WTC11 (cell line): ENCODE data around the gene ZMAT3. TPM values are rescaled to one million over a fixed set of nuclear protein-coding genes. Genes with fewer than 3 reads are reported as not detected.

Experiments used
- ATAC-seq: fragments of 200-7000 bp; cut with Tn5 transposase; 2 replicates; pipeline ENCODE4 v1.10.0; 2021; ENCODE audit warnings: mild to moderate bottlenecking, moderate library complexity
- CTCF ChIA-PET: fragments of 300-600 bp; sonication (Branson Sonifier 250); formaldehyde crosslinking; loops from one replicate; lab custom pipeline; 2021; ENCODE audit warnings: antibody characterized with exemption; lab: Charles Lee
- POLR2A ChIA-PET: fragments of 350-600 bp; sonication (Branson Sonifier 250); formaldehyde crosslinking; loops from one replicate; lab custom pipeline; 2021; ENCODE audit warnings: antibody characterized with exemption; lab: Charles Lee
- DNase-seq: peaks from one replicate; pipeline ENCODE4 v3.0.0; 2021; ENCODE audit warnings: low spot score
- H3K27ac Mint-ChIP-seq: 2 replicates; pipeline ENCODE4 v1.8.0; 2021; ENCODE audit warnings: mixed read lengths
- H3K27me3 Mint-ChIP-seq: 2 replicates; pipeline ENCODE4 v1.8.0; 2021; ENCODE audit warnings: low read depth, mild to moderate bottlenecking, moderate library complexity, mixed read lengths
- H3K36me3 Mint-ChIP-seq: 2 replicates; pipeline ENCODE4 v1.8.0; 2021; ENCODE audit warnings: mixed read lengths
- H3K4me1 Mint-ChIP-seq: 2 replicates; pipeline ENCODE4 v1.8.0; 2022; ENCODE audit warnings: mixed read lengths
- H3K4me3 Mint-ChIP-seq: 2 replicates; pipeline ENCODE4 v1.8.0; 2021; ENCODE audit warnings: mild to moderate bottlenecking, moderate library complexity, mixed read lengths
- H3K9me3 Mint-ChIP-seq: 2 replicates; pipeline ENCODE4 v1.8.0; 2021; ENCODE audit warnings: mixed read lengths
- E2F5 ChIP-seq: sonication (generic); formaldehyde crosslinking; IDR thresholded peaks from 2 replicates; pipeline ENCODE4 v1.8.1; 2022; ENCODE audit warnings: mild to moderate bottlenecking, moderate library complexity, missing genetic modification reagents
- ESRRA ChIP-seq: sonication (generic); formaldehyde crosslinking; IDR thresholded peaks from 2 replicates; pipeline ENCODE4 v1.8.1; 2022; ENCODE audit warnings: mild to moderate bottlenecking, missing genetic modification reagents, borderline replicate concordance
- GABPB1 ChIP-seq: sonication (generic); formaldehyde crosslinking; IDR thresholded peaks from 2 replicates; pipeline ENCODE4 v1.8.1; 2023; ENCODE audit warnings: mild to moderate bottlenecking, missing genetic modification reagents
- GRHL2 ChIP-seq: fragments of 250-450 bp; sonication (Bioruptor Pico); IDR thresholded peaks from 2 replicates; pipeline ENCODE4 v1.8.0; 2022; ENCODE audit warnings: mild to moderate bottlenecking, moderate library complexity; ENCODE audit not compliant: insufficient replicate concordance, severe bottlenecking
- HMGA2 ChIP-seq: fragments of 250-450 bp; sonication (Bioruptor Pico); IDR thresholded peaks from 2 replicates; pipeline ENCODE4 v1.4.0; 2021; ENCODE audit warnings: mild to moderate bottlenecking, moderate library complexity
- RORB ChIP-seq: fragments of 250-450 bp; sonication (Bioruptor Pico); IDR thresholded peaks from 2 replicates; pipeline ENCODE4 v1.9.0; 2021; ENCODE audit warnings: mild to moderate bottlenecking
- ZMAT4 ChIP-seq: fragments of 250-450 bp; sonication (Bioruptor Pico); IDR thresholded peaks from 2 replicates; pipeline ENCODE4 v1.9.0; 2021; ENCODE audit warnings: mild to moderate bottlenecking
- ZNF219 ChIP-seq: sonication (generic); formaldehyde crosslinking; IDR thresholded peaks from 2 replicates; pipeline ENCODE4 v1.8.0; 2023; ENCODE audit warnings: missing genetic modification reagents, mild to moderate bottlenecking, borderline replicate concordance
- ZNF232 ChIP-seq: sonication (generic); formaldehyde crosslinking; IDR thresholded peaks from 2 replicates; pipeline ENCODE4 v1.8.0; 2022; ENCODE audit warnings: mild to moderate bottlenecking, missing genetic modification reagents
- ZNF263 ChIP-seq: sonication (generic); formaldehyde crosslinking; IDR thresholded peaks from 2 replicates; pipeline ENCODE4 v1.8.1; 2022; ENCODE audit warnings: low read depth, mild to moderate bottlenecking, moderate library complexity, missing genetic modification reagents
- ZNF317 ChIP-seq: sonication (generic); formaldehyde crosslinking; IDR thresholded peaks from 2 replicates; pipeline ENCODE4 v1.8.1; 2023; ENCODE audit warnings: low read depth, mild to moderate bottlenecking, moderate library complexity, missing genetic modification reagents, borderline replicate concordance
- total RNA-seq: library from RNA; stranded (reverse); gene quantifications from 3 replicates; pipeline ENCODE4 v1.2.3, GENCODE V29; 2021
- TF ChIP-seq, protein P1 (sequence below): sonication (generic); formaldehyde crosslinking; IDR thresholded peaks from 2 replicates; pipeline ENCODE4 v1.8.1; 2023; ENCODE audit warnings: mild to moderate bottlenecking, missing genetic modification reagents, moderate library complexity
- TF ChIP-seq, protein P2 (sequence below): sonication (generic); formaldehyde crosslinking; IDR thresholded peaks from 2 replicates; pipeline ENCODE4 v1.8.1; 2023; ENCODE audit warnings: mild to moderate bottlenecking, missing genetic modification reagents, moderate library complexity
- TF ChIP-seq, protein P3 (sequence below): fragments of 250-450 bp; sonication (Bioruptor Pico); IDR thresholded peaks from 2 replicates; pipeline ENCODE4 v1.8.0; 2021; ENCODE audit warnings: mild to moderate bottlenecking
- TF ChIP-seq, protein P4 (sequence below): sonication (generic); formaldehyde crosslinking; IDR thresholded peaks from 2 replicates; pipeline ENCODE4 v1.8.1; 2023; ENCODE audit warnings: mild to moderate bottlenecking, missing genetic modification reagents
- TF ChIP-seq, protein P5 (sequence below): sonication (generic); formaldehyde crosslinking; IDR thresholded peaks from 2 replicates; pipeline ENCODE4 v1.8.0; 2022; ENCODE audit warnings: missing genetic modification reagents
- TF ChIP-seq, protein P6 (sequence below): sonication (generic); formaldehyde crosslinking; IDR thresholded peaks from 2 replicates; pipeline ENCODE4 v1.8.0; 2022; ENCODE audit warnings: mild to moderate bottlenecking, missing genetic modification reagents

ZMAT3 gene
- total RNA-seq, 1 experiment from 2014 or later: 24.1 TPM

DNA sequence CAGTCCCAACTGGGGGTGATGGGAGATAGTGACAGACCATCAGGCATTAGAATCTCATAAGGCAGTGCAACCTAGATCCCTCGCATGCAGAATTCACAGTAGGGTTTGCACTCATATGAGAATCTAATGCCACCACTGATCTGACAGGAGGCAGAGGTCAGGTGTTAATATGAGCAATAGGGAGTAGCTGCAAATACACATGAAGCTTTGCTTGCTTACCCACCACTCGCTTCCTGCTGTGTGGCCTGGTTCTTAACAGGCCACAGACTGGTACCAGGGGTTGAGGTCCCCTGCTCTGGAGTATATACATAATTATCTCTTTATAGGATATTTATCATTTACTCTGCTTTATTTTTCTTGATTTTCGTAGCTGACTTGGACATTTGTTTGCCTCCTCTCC lies 36.0 kb upstream of the ZMAT3 start:
- no peaks in the 10 kb centered on the region for H3K27me3 Mint-ChIP-seq
- TF ChIP-seq, protein P1, sequence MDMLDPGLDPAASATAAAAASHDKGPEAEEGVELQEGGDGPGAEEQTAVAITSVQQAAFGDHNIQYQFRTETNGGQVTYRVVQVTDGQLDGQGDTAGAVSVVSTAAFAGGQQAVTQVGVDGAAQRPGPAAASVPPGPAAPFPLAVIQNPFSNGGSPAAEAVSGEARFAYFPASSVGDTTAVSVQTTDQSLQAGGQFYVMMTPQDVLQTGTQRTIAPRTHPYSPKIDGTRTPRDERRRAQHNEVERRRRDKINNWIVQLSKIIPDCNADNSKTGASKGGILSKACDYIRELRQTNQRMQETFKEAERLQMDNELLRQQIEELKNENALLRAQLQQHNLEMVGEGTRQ: no peak
- TF ChIP-seq, protein P2, sequence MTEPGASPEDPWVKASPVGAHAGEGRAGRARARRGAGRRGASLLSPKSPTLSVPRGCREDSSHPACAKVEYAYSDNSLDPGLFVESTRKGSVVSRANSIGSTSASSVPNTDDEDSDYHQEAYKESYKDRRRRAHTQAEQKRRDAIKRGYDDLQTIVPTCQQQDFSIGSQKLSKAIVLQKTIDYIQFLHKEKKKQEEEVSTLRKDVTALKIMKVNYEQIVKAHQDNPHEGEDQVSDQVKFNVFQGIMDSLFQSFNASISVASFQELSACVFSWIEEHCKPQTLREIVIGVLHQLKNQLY (CRISPR knock-in tag): no peak
- TF ChIP-seq, protein P3, sequence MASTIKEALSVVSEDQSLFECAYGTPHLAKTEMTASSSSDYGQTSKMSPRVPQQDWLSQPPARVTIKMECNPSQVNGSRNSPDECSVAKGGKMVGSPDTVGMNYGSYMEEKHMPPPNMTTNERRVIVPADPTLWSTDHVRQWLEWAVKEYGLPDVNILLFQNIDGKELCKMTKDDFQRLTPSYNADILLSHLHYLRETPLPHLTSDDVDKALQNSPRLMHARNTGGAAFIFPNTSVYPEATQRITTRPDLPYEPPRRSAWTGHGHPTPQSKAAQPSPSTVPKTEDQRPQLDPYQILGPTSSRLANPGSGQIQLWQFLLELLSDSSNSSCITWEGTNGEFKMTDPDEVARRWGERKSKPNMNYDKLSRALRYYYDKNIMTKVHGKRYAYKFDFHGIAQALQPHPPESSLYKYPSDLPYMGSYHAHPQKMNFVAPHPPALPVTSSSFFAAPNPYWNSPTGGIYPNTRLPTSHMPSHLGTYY (CRISPR knock-in tag): no peak
- TF ChIP-seq ZMAT4 (CRISPR knock-in tag): no peak
- TF ChIP-seq, protein P4, sequence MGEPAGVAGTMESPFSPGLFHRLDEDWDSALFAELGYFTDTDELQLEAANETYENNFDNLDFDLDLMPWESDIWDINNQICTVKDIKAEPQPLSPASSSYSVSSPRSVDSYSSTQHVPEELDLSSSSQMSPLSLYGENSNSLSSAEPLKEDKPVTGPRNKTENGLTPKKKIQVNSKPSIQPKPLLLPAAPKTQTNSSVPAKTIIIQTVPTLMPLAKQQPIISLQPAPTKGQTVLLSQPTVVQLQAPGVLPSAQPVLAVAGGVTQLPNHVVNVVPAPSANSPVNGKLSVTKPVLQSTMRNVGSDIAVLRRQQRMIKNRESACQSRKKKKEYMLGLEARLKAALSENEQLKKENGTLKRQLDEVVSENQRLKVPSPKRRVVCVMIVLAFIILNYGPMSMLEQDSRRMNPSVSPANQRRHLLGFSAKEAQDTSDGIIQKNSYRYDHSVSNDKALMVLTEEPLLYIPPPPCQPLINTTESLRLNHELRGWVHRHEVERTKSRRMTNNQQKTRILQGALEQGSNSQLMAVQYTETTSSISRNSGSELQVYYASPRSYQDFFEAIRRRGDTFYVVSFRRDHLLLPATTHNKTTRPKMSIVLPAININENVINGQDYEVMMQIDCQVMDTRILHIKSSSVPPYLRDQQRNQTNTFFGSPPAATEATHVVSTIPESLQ (CRISPR knock-in tag): no peak
- no peak for TF ChIP-seq E2F5 (CRISPR knock-in tag)
- TF ChIP-seq ZNF317 (CRISPR knock-in tag): no peak
- TF ChIP-seq ZNF263 (CRISPR knock-in tag): no peak
- no peak for TF ChIP-seq GABPB1 (CRISPR knock-in tag)
- TF ChIP-seq, protein P5, sequence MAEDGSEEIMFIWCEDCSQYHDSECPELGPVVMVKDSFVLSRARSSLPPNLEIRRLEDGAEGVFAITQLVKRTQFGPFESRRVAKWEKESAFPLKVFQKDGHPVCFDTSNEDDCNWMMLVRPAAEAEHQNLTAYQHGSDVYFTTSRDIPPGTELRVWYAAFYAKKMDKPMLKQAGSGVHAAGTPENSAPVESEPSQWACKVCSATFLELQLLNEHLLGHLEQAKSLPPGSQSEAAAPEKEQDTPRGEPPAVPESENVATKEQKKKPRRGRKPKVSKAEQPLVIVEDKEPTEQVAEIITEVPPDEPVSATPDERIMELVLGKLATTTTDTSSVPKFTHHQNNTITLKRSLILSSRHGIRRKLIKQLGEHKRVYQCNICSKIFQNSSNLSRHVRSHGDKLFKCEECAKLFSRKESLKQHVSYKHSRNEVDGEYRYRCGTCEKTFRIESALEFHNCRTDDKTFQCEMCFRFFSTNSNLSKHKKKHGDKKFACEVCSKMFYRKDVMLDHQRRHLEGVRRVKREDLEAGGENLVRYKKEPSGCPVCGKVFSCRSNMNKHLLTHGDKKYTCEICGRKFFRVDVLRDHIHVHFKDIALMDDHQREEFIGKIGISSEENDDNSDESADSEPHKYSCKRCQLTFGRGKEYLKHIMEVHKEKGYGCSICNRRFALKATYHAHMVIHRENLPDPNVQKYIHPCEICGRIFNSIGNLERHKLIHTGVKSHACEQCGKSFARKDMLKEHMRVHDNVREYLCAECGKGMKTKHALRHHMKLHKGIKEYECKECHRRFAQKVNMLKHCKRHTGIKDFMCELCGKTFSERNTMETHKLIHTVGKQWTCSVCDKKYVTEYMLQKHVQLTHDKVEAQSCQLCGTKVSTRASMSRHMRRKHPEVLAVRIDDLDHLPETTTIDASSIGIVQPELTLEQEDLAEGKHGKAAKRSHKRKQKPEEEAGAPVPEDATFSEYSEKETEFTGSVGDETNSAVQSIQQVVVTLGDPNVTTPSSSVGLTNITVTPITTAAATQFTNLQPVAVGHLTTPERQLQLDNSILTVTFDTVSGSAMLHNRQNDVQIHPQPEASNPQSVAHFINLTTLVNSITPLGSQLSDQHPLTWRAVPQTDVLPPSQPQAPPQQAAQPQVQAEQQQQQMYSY (CRISPR knock-in tag): no peak
- TF ChIP-seq ZNF232 (CRISPR knock-in tag): no peak
- TF ChIP-seq ZNF219 (CRISPR knock-in tag): no peak
- TF ChIP-seq RORB (CRISPR knock-in tag): no peak
- TF ChIP-seq ESRRA (CRISPR knock-in tag): no peak
- no peak for TF ChIP-seq HMGA2
- TF ChIP-seq, protein P6, sequence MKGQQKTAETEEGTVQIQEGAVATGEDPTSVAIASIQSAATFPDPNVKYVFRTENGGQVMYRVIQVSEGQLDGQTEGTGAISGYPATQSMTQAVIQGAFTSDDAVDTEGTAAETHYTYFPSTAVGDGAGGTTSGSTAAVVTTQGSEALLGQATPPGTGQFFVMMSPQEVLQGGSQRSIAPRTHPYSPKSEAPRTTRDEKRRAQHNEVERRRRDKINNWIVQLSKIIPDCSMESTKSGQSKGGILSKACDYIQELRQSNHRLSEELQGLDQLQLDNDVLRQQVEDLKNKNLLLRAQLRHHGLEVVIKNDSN: no peak
- no peak for TF ChIP-seq GRHL2 (CRISPR knock-in tag)
- TF ChIP-seq, all 79 proteins: peak for 0
- DNase-seq (no peak), ATAC-seq (no peak)
- no peak overlapping the region for H3K4me3 Mint-ChIP-seq
- H3K27ac Mint-ChIP-seq: no peak overlapping the region
- no peaks in the 10 kb centered on the region for H3K4me1 Mint-ChIP-seq
- POLR2A ChIA-PET: no interaction called here
- CTCF ChIA-PET: no interaction called here
- peaks cover 11% of the 10 kb centered on the region for H3K36me3 Mint-ChIP-seq
- peaks cover 22% of the 10 kb centered on the region for H3K9me3 Mint-ChIP-seq
